K562 (cell line): ENCODE results near the gene SSTR5. TPM values are rescaled to one million over a fixed set of nuclear protein-coding genes. Genes with fewer than 3 reads are reported as not detected.

ENCODE experiments used
- ARID1B ChIP-seq: fragments of 450-650 bp; IDR thresholded peaks from 2 replicates; pipeline ENCODE4 v1.6.1; 2016; ENCODE audit warnings: antibody characterized with exemption, mild to moderate bottlenecking, inconsistent platforms
- ARID2 ChIP-seq: fragments of 450-650 bp; IDR thresholded peaks from 2 replicates; pipeline ENCODE4 v1.6.1; 2017; ENCODE audit warnings: antibody characterized with exemption, mild to moderate bottlenecking
- DEAF1 ChIP-seq: fragments of 450-650 bp; formaldehyde crosslinking; IDR thresholded peaks from 2 replicates; pipeline ENCODE4 v1.4.0; 2020; ENCODE audit warnings: mild to moderate bottlenecking, moderate library complexity
- NFIC ChIP-seq: fragments of 450-650 bp; IDR thresholded peaks from 2 replicates; pipeline ENCODE4 v1.6.1; 2017; ENCODE audit warnings: mild to moderate bottlenecking, inconsistent platforms
- NONO ChIP-seq, 2 experiments: fragments of 200-400 bp in 1 of 2; fragments of 450-650 bp in 1 of 2; formaldehyde crosslinking in 1 of 2; IDR thresholded peaks; 2 replicates each; pipeline ENCODE4 v1.6.1; 2017; ENCODE audit warnings: low read depth in 2 of 2, mild to moderate bottlenecking in 2 of 2, moderate library complexity in 2 of 2, low read length in 1 of 2
- RB1 ChIP-seq: fragments of 450-650 bp; IDR thresholded peaks from 2 replicates; pipeline ENCODE4 v1.6.1; 2017; ENCODE audit warnings: low read depth, mild to moderate bottlenecking
- SMC3 ChIP-seq: conservative IDR thresholded peaks from 2 replicates; pipeline ENCODE4 v1.6.1; 2011; ENCODE audit warnings: low read depth, low read length, improper control_type of control experiment; ENCODE audit not compliant: insufficient read depth
- STAG1 ChIP-seq: sonication (generic); formaldehyde crosslinking; IDR thresholded peaks from 2 replicates; pipeline ENCODE4 v1.5.0; 2020; ENCODE audit warnings: missing genetic modification reagents, borderline replicate concordance
- TEAD2 ChIP-seq: fragments of 450-650 bp; IDR thresholded peaks from 2 replicates; pipeline ENCODE4 v1.6.1; 2016; ENCODE audit warnings: missing genetic modification characterization, control low read depth, missing compliant biosample characterization
- polyA plus RNA-seq, 8 experiments: library from polyadenylated mRNA; depleted of rRNA in 4 of 8; stranded (reverse) in 5 of 8; unstranded in 3 of 8; fragments of >200 nt; fragmentation: Nextera tagmentation in 2 of 8; fragmentation: Illumina TruSeq in 1 of 8; extraction: Ambion mirVana in 2 of 8; extraction: Trizol in 1 of 8; gene quantifications; 2 replicates each; pipeline versions ENCODE4 v1.2.1 to v1.2.3, GENCODE V29; 2011 to 2014; ENCODE audit warnings: inconsistent platforms in 1 of 8, missing spikeins in 1 of 8
- total RNA-seq, 7 experiments: library from RNA; depleted of rRNA in 6 of 7; stranded (reverse); fragments of >200 nt in 6 of 7; fragmentation: Illumina TruSeq in 2 of 7; extraction: Trizol in 2 of 7; gene quantifications; 2 replicates each; pipeline versions ENCODE4 v1.2.1 to v1.2.3, GENCODE V29; 2011 to 2021; ENCODE audit warnings: low replicate concordance in 1 of 7

The SSTR5 gene
- total and polyA plus RNA-seq, 9 of the 15 experiments (the other 6 are each of a cell fraction or from before 2014, with no cell fraction given), result not detected

- no peak for TF ChIP-seq ARID1B
- TF ChIP-seq NONO (IDR thresholded peaks at IDR 0.05; ENCODE audit: low read depth in 2 of 2, low read length in 1 of 2), result no peak
- peak; percentile 80; the same call in 1 of the 2 replicates for TF ChIP-seq ARID2
- peak; percentile 52; the same call in 1 of the 2 replicates for TF ChIP-seq NFIC
- TF ChIP-seq TEAD2 (tag), result no peak
- TF ChIP-seq DEAF1 (CRISPR knock-in tag), result 0 out of 2 replicates have a peak, but pooled peaks have one; percentile 21
- TF ChIP-seq SMC3, result peak; percentile 58
- TF ChIP-seq RB1, result peak; percentile 53; the same call in 1 of the 2 replicates
- TF ChIP-seq STAG1 (CRISPR knock-in tag), result peak; percentile 84; the same call in 1 of the 2 replicates
- TF ChIP-seq, all 486 proteins: peak for 10
Measured at GRCh38 chr16:1054660-1055556, 17.6 kb upstream of the SSTR5 start (continued).
